ENCODE results near the gene EZR. TPM values are rescaled to one million over a fixed set of nuclear protein-coding genes. Genes with fewer than 3 reads are reported as not detected.

EZR gene
- total RNA-seq, 4 donors from 2014 or later, result 83.7 to 168 (median 144) TPM

- H3K4me1 ChIP-seq, result peaks cover 0 to 31% (median 1%) of the 10 kb centered on the region in 4 donors
- H3K27me3 ChIP-seq, result no peaks in the 10 kb centered on the region
- no peak overlapping the region for H3K27ac ChIP-seq
- WGBS, 2 donors, result 96 to 99% methylated on average over 5 of the region's 5 CpGs
- H3K4me3 ChIP-seq, result no peak overlapping the region
- DNase-seq (ENCODE audit: low spot score in 2 of 2), result no peak
- H3K36me3 ChIP-seq, result peaks cover 0 to 98% (median 26%) of the 10 kb centered on the region in 3 donors
- H3K9me3 ChIP-seq, result no peaks in the 10 kb centered on the region
- TF ChIP-seq POLR2A (IDR thresholded peaks at IDR 0.05), result no peak
Measured at GRCh38 chr6:158775832-158776231, 43.3 kb downstream of the EZR start.

GRCh38 chr6:158774717-158775449, 44.3 kb downstream of the EZR start:
- DNase-seq (ENCODE audit: low spot score in 2 of 2), result no peak
- 89 to 92% methylated on average over 17 of the region's 17 CpGs for WGBS, 2 donors
- peaks cover 0 to 40% (median 3%) of the 10 kb centered on the region in 4 donors for H3K4me1 ChIP-seq
- no peaks in the 10 kb centered on the region for H3K9me3 ChIP-seq
- H3K36me3 ChIP-seq, result peaks cover 0 to 98% (median 28%) of the 10 kb centered on the region in 3 donors
- TF ChIP-seq EP300 (IDR thresholded peaks at IDR 0.05), result no peak
- no peak for TF ChIP-seq POLR2A (IDR thresholded peaks at IDR 0.05)
- no peak for TF ChIP-seq CTCF (IDR thresholded peaks at IDR 0.05)
- H3K27me3 ChIP-seq, result no peaks in the 10 kb centered on the region
- no peak overlapping the region for H3K27ac ChIP-seq
- no peak overlapping the region for H3K4me3 ChIP-seq

- H3K27ac ChIP-seq, result peak overlapping the region in 3 of 4 donors; percentile 56 to 73 (median 58)
- H3K4me1 ChIP-seq, result peaks cover 0 to 43% (median 3%) of the 10 kb centered on the region in 4 donors
- H3K4me3 ChIP-seq, result no peak overlapping the region
- no peaks in the 10 kb centered on the region for H3K27me3 ChIP-seq
- no peak for DNase-seq (ENCODE audit: low spot score in 2 of 2)
- H3K36me3 ChIP-seq, result peaks cover 0 to 98% (median 35%) of the 10 kb centered on the region in 3 donors
- H3K9me3 ChIP-seq, result no peaks in the 10 kb centered on the region
- 67 to 70% methylated on average over 21 of the region's 21 CpGs for WGBS, 2 donors
- no peak for TF ChIP-seq CTCF (IDR thresholded peaks at IDR 0.05)
- no peak for TF ChIP-seq POLR2A (IDR thresholded peaks at IDR 0.05)
- no peak for TF ChIP-seq EP300 (IDR thresholded peaks at IDR 0.05)
Measured at GRCh38 chr6:158773581-158774449, 45.4 kb downstream of the EZR start.

- DNase-seq (ENCODE audit: low spot score in 2 of 2), result no peak
- Histone ChIP-seq H3K9me3 (no peaks in the 10 kb centered on the region), H3K27me3 (no peaks in the 10 kb centered on the region), H3K4me3 (no peak overlapping the region), H3K4me1 (peaks cover 0 to 43% (median 3%) of the 10 kb centered on the region in 4 donors), H3K27ac (peak overlapping the region in 3 of 4 donors; percentile 56 to 73 (median 58)), H3K36me3 (peaks cover 3 to 98% (median 41%) of the 10 kb centered on the region in 3 donors)
- WGBS, 2 donors, result 60 to 73% methylated on average over 6 of the region's 6 CpGs
- TF ChIP-seq EP300 (IDR thresholded peaks at IDR 0.05), result peak in 1 of 2 donors; percentile 12
- no peak for TF ChIP-seq POLR2A (IDR thresholded peaks at IDR 0.05)
Measured at GRCh38 chr6:158772851-158773371, 46.3 kb downstream of the EZR start.

- WGBS, 2 donors, result 86 to 93% methylated on average over 7 to 11 of the region's 11 CpGs
- peak overlapping the region in 3 of 4 donors; percentile 1 to 56 (median 48) for H3K27ac ChIP-seq
- H3K27me3 ChIP-seq, result no peaks in the 10 kb centered on the region
- DNase-seq (ENCODE audit: low spot score in 2 of 2), result no peak
- TF ChIP-seq CTCF (IDR thresholded peaks at IDR 0.05) (no peak), POLR2A (IDR thresholded peaks at IDR 0.05) (no peak), EP300 (IDR thresholded peaks at IDR 0.05) (no peak)
- no peaks in the 10 kb centered on the region for H3K9me3 ChIP-seq
- no peak overlapping the region for H3K4me3 ChIP-seq
- peaks cover 0 to 43% (median 3%) of the 10 kb centered on the region in 4 donors for H3K4me1 ChIP-seq
- peaks cover 3 to 98% (median 49%) of the 10 kb centered on the region in 3 donors for H3K36me3 ChIP-seq
Measured at GRCh38 chr6:158772172-158772571, 47.0 kb downstream of the EZR start.

Data from tibial nerve (tissue), 4 donors.